ENCODE data around the gene PPP3R1. TPM values are rescaled to one million over a fixed set of nuclear protein-coding genes. Genes with fewer than 3 reads are reported as not detected.

PPP3R1 gene
- total RNA-seq, 2 experiments from 2014 or later: 15.1 to 90.3 TPM

GRCh38 chr2:68240446-68240845 is 11.9 kb downstream of the PPP3R1 start:
- Histone ChIP-seq H3K4me2 (ENCODE audit: low read length) (no peak overlapping the region), H3K4me1 (ENCODE audit: insufficient read depth, low read length, poor library complexity, severe bottlenecking) (peaks cover 29% of the 10 kb centered on the region)

GRCh38 chr2:68238955-68239822 is 13.1 kb downstream of the PPP3R1 start:
- DNase-seq (ENCODE audit: low spot score): no peak
- intact Hi-C loops (cut with micrococcal nuclease; ENCODE audit: unreplicated experiment): no loop called here
- Histone ChIP-seq H3K4me1 (ENCODE audit: insufficient read depth, low read length, poor library complexity, severe bottlenecking) (peaks cover 26% of the 10 kb centered on the region), H3K36me3 (ENCODE audit: insufficient read depth, low read length) (peaks cover 90% of the 10 kb centered on the region), H3K9me2 (ENCODE audit: insufficient read depth, low read length) (no peaks in the 10 kb centered on the region), H2AFZ (ENCODE audit: low read length) (no peak overlapping the region), H4K20me1 (ENCODE audit: insufficient read depth, low read length) (peaks cover 81% of the 10 kb centered on the region), H3K27ac (ENCODE audit: low read depth, low read length, poor library complexity, severe bottlenecking) (no peak overlapping the region), H3K4me2 (ENCODE audit: low read length) (peak overlapping the region; percentile 2; the same call in 1 of the 2 replicates), H3K9me3 (ENCODE audit: low read length) (no peaks in the 10 kb centered on the region), H3K79me2 (ENCODE audit: insufficient read depth, low read depth, low read length) (peaks cover 100% of the 10 kb centered on the region), H3K4me3 (ENCODE audit: low read depth, low read length, poor library complexity, severe bottlenecking) (no peak overlapping the region)
- TF ChIP-seq EZH2phosphoT487 (IDR thresholded peaks at IDR 0.05; ENCODE audit: borderline replicate concordance, low read depth, low read length) (no peak), CTCF (conservative IDR thresholded peaks at IDR 0.05; ENCODE audit: low read length) (no peak)
- POLR2A ChIA-PET: no interaction called here
- CTCF ChIA-PET (ENCODE audit: unreplicated experiment): no interaction called here
- BruUV-seq (replicated peaks): no TSS peak

More at GRCh38 chr2:68240446-68240845, 11.9 kb downstream of the PPP3R1 start:
- ChIA-PET CTCF (ENCODE audit: unreplicated experiment) (no interaction called here), POLR2A (no interaction called here)
- no peak overlapping the region for H2AFZ ChIP-seq (ENCODE audit: low read length)
- BruUV-seq (replicated peaks): no TSS peak
- no peaks in the 10 kb centered on the region for H3K9me2 ChIP-seq (ENCODE audit: insufficient read depth, low read length)
- H3K9me3 ChIP-seq (ENCODE audit: low read length): no peaks in the 10 kb centered on the region
- peaks cover 100% of the 10 kb centered on the region for H3K79me2 ChIP-seq (ENCODE audit: insufficient read depth, low read depth, low read length)
- peaks cover 90% of the 10 kb centered on the region for H3K36me3 ChIP-seq (ENCODE audit: insufficient read depth, low read length)
- peaks cover 82% of the 10 kb centered on the region for H4K20me1 ChIP-seq (ENCODE audit: insufficient read depth, low read length)
- TF ChIP-seq EZH2phosphoT487 (IDR thresholded peaks at IDR 0.05; ENCODE audit: borderline replicate concordance, low read depth, low read length): no peak
- TF ChIP-seq CTCF (conservative IDR thresholded peaks at IDR 0.05; ENCODE audit: low read length): no peak
- DNase-seq (ENCODE audit: low spot score): no peak
- no peak overlapping the region for H3K4me3 ChIP-seq (ENCODE audit: low read depth, low read length, poor library complexity, severe bottlenecking)
- intact Hi-C loops (cut with micrococcal nuclease; ENCODE audit: unreplicated experiment): no loop called here
- no peak overlapping the region for H3K27ac ChIP-seq (ENCODE audit: low read depth, low read length, poor library complexity, severe bottlenecking)
